SK-N-SH treated with all-trans-retinoic acid at 6 μM for 48 hours (cell line): ENCODE results near the gene ATP8A2.

ENCODE experiments used
- BACH2 ChIP-seq: fragments of 250-450 bp; sonication (Bioruptor Pico); IDR thresholded peaks from 2 replicates; pipeline ENCODE4 v1.9.0; 2021; ENCODE audit warnings: mild to moderate bottlenecking, borderline replicate concordance
- CSDC2 ChIP-seq: fragments of 250-450 bp; sonication (Bioruptor Pico); IDR thresholded peaks from 2 replicates; pipeline ENCODE4 v1.5.0; 2020; ENCODE audit warnings: mild to moderate bottlenecking, moderate library complexity
- ESRRG ChIP-seq: fragments of 250-450 bp; sonication (Bioruptor Pico); IDR thresholded peaks from 2 replicates; pipeline ENCODE4 v1.6.1; 2021; ENCODE audit warnings: mild to moderate bottlenecking
- PATZ1 ChIP-seq: fragments of 250-450 bp; sonication (Bioruptor Pico); IDR thresholded peaks from 2 replicates; pipeline ENCODE4 v1.8.0; 2020; ENCODE audit warnings: mild to moderate bottlenecking, moderate library complexity, borderline replicate concordance
- PPARA ChIP-seq: fragments of 250-450 bp; sonication (Bioruptor Pico); IDR thresholded peaks from 2 replicates; pipeline ENCODE4 v1.5.0; 2020; ENCODE audit warnings: mild to moderate bottlenecking, borderline replicate concordance
- ZFP3 ChIP-seq: fragments of 250-450 bp; sonication (Bioruptor Pico); IDR thresholded peaks from 2 replicates; pipeline ENCODE4 v1.5.0; 2020; ENCODE audit warnings: mild to moderate bottlenecking, moderate library complexity
- ZFP30 ChIP-seq: fragments of 450-650 bp; formaldehyde crosslinking; IDR thresholded peaks from 2 replicates; pipeline ENCODE4 v1.5.0; 2022; ENCODE audit warnings: mild to moderate bottlenecking, moderate library complexity
- ZNF8 ChIP-seq: fragments of 450-650 bp; formaldehyde crosslinking; IDR thresholded peaks from 2 replicates; pipeline ENCODE4 v1.5.0; 2020; ENCODE audit warnings: mild to moderate bottlenecking, moderate library complexity
- TF ChIP-seq, protein P1 (sequence below): fragments of 250-450 bp; sonication (Bioruptor Pico); IDR thresholded peaks from 2 replicates; pipeline ENCODE4 v1.5.1; 2021; ENCODE audit warnings: mild to moderate bottlenecking, moderate library complexity
- TF ChIP-seq, protein P2 (sequence below): fragments of 250-450 bp; sonication (Bioruptor Pico); IDR thresholded peaks from 2 replicates; pipeline ENCODE4 v1.8.0; 2021; ENCODE audit warnings: low read depth, mild to moderate bottlenecking, moderate library complexity, borderline replicate concordance
- TF ChIP-seq, protein P3 (sequence below): fragments of 250-450 bp; sonication (Bioruptor Pico); IDR thresholded peaks from 2 replicates; pipeline ENCODE4 v1.5.1; 2020; ENCODE audit warnings: low read depth, mild to moderate bottlenecking, moderate library complexity
- TF ChIP-seq, protein P4 (sequence below): fragments of 250-450 bp; sonication (Bioruptor Pico); IDR thresholded peaks from 2 replicates; pipeline ENCODE4 v1.5.0; 2020; ENCODE audit warnings: mild to moderate bottlenecking, moderate library complexity

- TF ChIP-seq CSDC2 (CRISPR knock-in tag) (no peak), ZFP30 (CRISPR knock-in tag) (no peak), ZFP3 (CRISPR knock-in tag) (no peak), ESRRG (CRISPR knock-in tag) (no peak), PATZ1 (CRISPR knock-in tag) (no peak), PPARA (CRISPR knock-in tag) (no peak), ZNF8 (CRISPR knock-in tag) (no peak), BACH2 (no peak)
- TF ChIP-seq, protein P1, sequence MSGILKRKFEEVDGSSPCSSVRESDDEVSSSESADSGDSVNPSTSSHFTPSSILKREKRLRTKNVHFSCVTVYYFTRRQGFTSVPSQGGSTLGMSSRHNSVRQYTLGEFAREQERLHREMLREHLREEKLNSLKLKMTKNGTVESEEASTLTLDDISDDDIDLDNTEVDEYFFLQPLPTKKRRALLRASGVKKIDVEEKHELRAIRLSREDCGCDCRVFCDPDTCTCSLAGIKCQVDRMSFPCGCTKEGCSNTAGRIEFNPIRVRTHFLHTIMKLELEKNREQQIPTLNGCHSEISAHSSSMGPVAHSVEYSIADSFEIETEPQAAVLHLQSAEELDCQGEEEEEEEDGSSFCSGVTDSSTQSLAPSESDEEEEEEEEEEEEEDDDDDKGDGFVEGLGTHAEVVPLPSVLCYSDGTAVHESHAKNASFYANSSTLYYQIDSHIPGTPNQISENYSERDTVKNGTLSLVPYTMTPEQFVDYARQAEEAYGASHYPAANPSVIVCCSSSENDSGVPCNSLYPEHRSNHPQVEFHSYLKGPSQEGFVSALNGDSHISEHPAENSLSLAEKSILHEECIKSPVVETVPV (CRISPR knock-in tag), result no peak
- TF ChIP-seq, protein P2, sequence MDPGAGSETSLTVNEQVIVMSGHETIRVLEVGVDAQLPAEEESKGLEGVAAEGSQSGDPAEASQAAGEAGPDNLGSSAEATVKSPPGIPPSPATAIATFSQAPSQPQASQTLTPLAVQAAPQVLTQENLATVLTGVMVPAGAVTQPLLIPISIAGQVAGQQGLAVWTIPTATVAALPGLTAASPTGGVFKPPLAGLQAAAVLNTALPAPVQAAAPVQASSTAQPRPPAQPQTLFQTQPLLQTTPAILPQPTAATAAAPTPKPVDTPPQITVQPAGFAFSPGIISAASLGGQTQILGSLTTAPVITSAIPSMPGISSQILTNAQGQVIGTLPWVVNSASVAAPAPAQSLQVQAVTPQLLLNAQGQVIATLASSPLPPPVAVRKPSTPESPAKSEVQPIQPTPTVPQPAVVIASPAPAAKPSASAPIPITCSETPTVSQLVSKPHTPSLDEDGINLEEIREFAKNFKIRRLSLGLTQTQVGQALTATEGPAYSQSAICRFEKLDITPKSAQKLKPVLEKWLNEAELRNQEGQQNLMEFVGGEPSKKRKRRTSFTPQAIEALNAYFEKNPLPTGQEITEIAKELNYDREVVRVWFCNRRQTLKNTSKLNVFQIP (CRISPR knock-in tag), result no peak
- TF ChIP-seq, protein P3, sequence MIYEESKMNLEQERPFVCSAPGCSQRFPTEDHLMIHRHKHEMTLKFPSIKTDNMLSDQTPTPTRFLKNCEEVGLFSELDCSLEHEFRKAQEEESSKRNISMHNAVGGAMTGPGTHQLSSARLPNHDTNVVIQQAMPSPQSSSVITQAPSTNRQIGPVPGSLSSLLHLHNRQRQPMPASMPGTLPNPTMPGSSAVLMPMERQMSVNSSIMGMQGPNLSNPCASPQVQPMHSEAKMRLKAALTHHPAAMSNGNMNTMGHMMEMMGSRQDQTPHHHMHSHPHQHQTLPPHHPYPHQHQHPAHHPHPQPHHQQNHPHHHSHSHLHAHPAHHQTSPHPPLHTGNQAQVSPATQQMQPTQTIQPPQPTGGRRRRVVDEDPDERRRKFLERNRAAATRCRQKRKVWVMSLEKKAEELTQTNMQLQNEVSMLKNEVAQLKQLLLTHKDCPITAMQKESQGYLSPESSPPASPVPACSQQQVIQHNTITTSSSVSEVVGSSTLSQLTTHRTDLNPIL (CRISPR knock-in tag), result no peak
- TF ChIP-seq, protein P4, sequence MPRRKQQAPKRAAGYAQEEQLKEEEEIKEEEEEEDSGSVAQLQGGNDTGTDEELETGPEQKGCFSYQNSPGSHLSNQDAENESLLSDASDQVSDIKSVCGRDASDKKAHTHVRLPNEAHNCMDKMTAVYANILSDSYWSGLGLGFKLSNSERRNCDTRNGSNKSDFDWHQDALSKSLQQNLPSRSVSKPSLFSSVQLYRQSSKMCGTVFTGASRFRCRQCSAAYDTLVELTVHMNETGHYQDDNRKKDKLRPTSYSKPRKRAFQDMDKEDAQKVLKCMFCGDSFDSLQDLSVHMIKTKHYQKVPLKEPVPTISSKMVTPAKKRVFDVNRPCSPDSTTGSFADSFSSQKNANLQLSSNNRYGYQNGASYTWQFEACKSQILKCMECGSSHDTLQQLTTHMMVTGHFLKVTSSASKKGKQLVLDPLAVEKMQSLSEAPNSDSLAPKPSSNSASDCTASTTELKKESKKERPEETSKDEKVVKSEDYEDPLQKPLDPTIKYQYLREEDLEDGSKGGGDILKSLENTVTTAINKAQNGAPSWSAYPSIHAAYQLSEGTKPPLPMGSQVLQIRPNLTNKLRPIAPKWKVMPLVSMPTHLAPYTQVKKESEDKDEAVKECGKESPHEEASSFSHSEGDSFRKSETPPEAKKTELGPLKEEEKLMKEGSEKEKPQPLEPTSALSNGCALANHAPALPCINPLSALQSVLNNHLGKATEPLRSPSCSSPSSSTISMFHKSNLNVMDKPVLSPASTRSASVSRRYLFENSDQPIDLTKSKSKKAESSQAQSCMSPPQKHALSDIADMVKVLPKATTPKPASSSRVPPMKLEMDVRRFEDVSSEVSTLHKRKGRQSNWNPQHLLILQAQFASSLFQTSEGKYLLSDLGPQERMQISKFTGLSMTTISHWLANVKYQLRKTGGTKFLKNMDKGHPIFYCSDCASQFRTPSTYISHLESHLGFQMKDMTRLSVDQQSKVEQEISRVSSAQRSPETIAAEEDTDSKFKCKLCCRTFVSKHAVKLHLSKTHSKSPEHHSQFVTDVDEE (CRISPR knock-in tag), result no peak
Measured at GRCh38 chr13:25770601-25771000, 398.8 kb downstream of the ATP8A2 start.
